Body of pancreas (tissue), 4 donors: ENCODE results near the gene MGP. TPM values are rescaled to one million over a fixed set of nuclear protein-coding genes. Genes with fewer than 3 reads are reported as not detected.

Experiments used
- ATAC-seq: fragments of 150-250 bp; one replicate; pipeline ENCODE4 v1.9.1; 2016
- DNase-seq, 4 donors: peaks; one replicate each; pipeline ENCODE4 v3.0.0-alpha.2; 2019
- H3K27ac ChIP-seq, 4 donors: fragments of 200-600 bp; sonication (generic); 1 replicate in 3 of 4; 2 replicates in 1 of 4; pipeline versions ENCODE4 v1.5.1 to v1.6.1; 2016 to 2019; ENCODE audit warnings: mild to moderate bottlenecking in 1 of 4, mixed read lengths in 1 of 4, moderate library complexity in 1 of 4
- H3K27me3 ChIP-seq, 2 donors: fragments of 200-600 bp; sonication (generic); one replicate each; pipeline ENCODE4 v1.6.0; 2016; ENCODE audit warnings: mild to moderate bottlenecking in 1 of 2
- H3K36me3 ChIP-seq, 2 donors: fragments of 200-600 bp; sonication (generic); replicated peaks in 1 of 2; 2 replicates each; pipeline ENCODE4 v1.5.1; 2016; ENCODE audit warnings: low read depth in 2 of 2; ENCODE audit not compliant: insufficient read depth in 1 of 2
- H3K4me1 ChIP-seq: fragments of 200-600 bp; sonication (generic); one replicate; pipeline ENCODE4 v1.6.0; 2016
- H3K4me3 ChIP-seq, 2 donors: fragments of 200-600 bp; sonication (generic); 1 replicate in 1 of 2; 2 replicates in 1 of 2; pipeline ENCODE4 v1.5.1; 2016 to 2019
- H3K9me3 ChIP-seq, 3 donors: fragments of 200-600 bp; sonication (generic); 1 replicate in 2 of 3; 2 replicates in 1 of 3; pipeline ENCODE4 v1.5.1; 2016
- POLR2A ChIP-seq, 3 donors: fragments of 450-650 bp; IDR thresholded peaks; one replicate each; pipeline ENCODE4 v1.6.1; 2016; ENCODE audit warnings: antibody characterized with exemption in 3 of 3, mild to moderate bottlenecking in 2 of 3
- WGBS, 2 donors: methylation state at CpG; one replicate each; pipeline ENCODE4 v1.1.5; 2017; 5-methylcytosine and 5-hydroxymethylcytosine counted together
- intact Hi-C: fragments of 100-400 bp; cut with DNase I; formaldehyde crosslinking; loops from one replicate; pipeline ENCODE4 v1.15.1; 2023
- total RNA-seq, 2 donors: library from RNA; depleted of rRNA; stranded (reverse); fragments of >200 nt; gene quantifications; one replicate each; pipeline ENCODE4 v1.1.0, GENCODE V29; 2016
- TF ChIP-seq, protein P1 (sequence below), 7 experiments: fragments of 450-650 bp in 4 of 7; fragments of 200-600 bp in 3 of 7; sonication (generic) in 3 of 7; IDR thresholded peaks; one replicate each; pipeline ENCODE4 v1.5.1; 2016 to 2019; ENCODE audit warnings: antibody characterized with exemption in 7 of 7

The MGP gene
- total RNA-seq, 2 donors from 2014 or later = 162 to 228 TPM

DNA sequence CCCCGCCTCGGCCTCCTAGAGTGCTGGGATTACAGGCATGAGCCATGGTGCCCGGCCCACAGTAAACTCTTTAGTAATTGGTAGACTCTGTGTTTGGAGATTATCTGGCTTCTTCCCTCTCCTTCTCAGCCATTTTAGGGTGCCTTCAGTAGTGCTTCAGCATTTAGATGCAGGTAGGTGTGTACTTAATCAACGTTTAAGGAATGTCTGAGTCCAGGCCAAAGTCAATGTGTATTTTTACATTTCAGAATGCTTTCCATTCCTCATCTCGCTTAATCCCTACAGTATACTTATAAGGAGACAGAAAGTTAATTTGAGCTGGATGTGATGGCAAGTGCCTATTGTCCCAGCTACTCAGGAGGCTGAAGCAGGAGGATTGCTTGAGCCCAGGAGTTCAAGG is 20.5 kb upstream of the MGP start:
- no peak for DNase-seq
- no peak for TF ChIP-seq POLR2A (IDR thresholded peaks at IDR 0.05)
- TF ChIP-seq, protein P1, sequence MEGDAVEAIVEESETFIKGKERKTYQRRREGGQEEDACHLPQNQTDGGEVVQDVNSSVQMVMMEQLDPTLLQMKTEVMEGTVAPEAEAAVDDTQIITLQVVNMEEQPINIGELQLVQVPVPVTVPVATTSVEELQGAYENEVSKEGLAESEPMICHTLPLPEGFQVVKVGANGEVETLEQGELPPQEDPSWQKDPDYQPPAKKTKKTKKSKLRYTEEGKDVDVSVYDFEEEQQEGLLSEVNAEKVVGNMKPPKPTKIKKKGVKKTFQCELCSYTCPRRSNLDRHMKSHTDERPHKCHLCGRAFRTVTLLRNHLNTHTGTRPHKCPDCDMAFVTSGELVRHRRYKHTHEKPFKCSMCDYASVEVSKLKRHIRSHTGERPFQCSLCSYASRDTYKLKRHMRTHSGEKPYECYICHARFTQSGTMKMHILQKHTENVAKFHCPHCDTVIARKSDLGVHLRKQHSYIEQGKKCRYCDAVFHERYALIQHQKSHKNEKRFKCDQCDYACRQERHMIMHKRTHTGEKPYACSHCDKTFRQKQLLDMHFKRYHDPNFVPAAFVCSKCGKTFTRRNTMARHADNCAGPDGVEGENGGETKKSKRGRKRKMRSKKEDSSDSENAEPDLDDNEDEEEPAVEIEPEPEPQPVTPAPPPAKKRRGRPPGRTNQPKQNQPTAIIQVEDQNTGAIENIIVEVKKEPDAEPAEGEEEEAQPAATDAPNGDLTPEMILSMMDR (IDR thresholded peaks at IDR 0.05) = no peak
- Histone ChIP-seq H3K4me1 (peaks cover 40% of the 10 kb centered on the region), H3K36me3 (peaks cover 0 to 4% of the 10 kb centered on the region in 2 donors), H3K4me3 (no peak overlapping the region), H3K9me3 (no peaks in the 10 kb centered on the region), H3K27ac (peak overlapping the region in 3 of 4 donors; percentile 38 to 67 (median 59)), H3K27me3 (no peaks in the 10 kb centered on the region)
- no peak for ATAC-seq
- intact Hi-C loops = no loop called here
- WGBS, 2 donors = 66 to 69% methylated on average over 5 of the region's 5 CpGs

DNA sequence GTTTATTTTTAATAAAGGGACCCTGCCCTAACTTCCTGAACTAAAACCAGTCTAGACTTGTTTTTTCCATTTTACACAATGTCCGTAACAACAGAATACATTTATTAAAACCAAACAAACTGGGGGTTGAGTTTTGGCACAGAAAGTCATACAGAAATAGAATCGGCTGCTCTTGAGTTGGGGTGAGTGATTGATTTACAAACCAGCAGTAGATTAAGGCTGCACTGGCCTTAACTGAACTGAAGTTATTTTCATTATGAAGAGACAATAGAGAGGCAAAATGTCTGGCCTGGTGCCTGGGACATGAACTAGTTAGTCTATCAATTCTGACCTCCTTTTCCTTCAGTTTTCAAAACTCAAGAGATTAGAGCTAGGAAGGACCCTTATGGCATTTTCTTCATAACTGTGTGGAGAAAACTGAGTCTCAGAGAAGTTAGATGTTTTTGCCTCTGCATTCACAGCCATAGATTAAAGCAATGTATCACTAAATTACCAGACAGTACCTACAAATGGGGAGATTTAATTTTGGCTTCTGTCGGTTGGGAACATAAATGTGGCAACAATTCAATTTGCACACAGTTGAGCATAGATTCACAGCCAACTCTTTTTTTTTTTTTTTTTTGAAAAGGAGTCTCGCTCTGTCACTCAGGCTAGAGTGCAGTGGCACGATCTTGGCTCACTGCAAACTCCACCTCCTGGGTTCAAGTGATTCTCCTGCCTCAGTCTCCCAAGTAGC is 19.8 kb upstream of the MGP start:
- ATAC-seq = peak; percentile 52
- peaks cover 33% of the 10 kb centered on the region for H3K4me1 ChIP-seq

GRCh38 chr12:14904854-14905253 is 19.2 kb upstream of the MGP start:
- ATAC-seq = peak; percentile 52
- Histone ChIP-seq H3K4me3 (no peak overlapping the region), H3K9me3 (no peaks in the 10 kb centered on the region), H3K4me1 (peaks cover 31% of the 10 kb centered on the region), H3K27ac (peak overlapping the region; percentile 38 to 67 (median 53)), H3K36me3 (peaks cover 0 to 4% of the 10 kb centered on the region in 2 donors), H3K27me3 (no peaks in the 10 kb centered on the region)
- no peak for DNase-seq
- 51 to 53% methylated on average over 8 of the region's 8 CpGs for WGBS, 2 donors
- intact Hi-C loops = no loop called here
- TF ChIP-seq, protein P1 (IDR thresholded peaks at IDR 0.05) = no peak
- no peak for TF ChIP-seq POLR2A (IDR thresholded peaks at IDR 0.05)

More for the DNA sequence above, 19.8 kb upstream of the MGP start:
- Histone ChIP-seq H3K36me3 (peaks cover 0 to 4% of the 10 kb centered on the region in 2 donors), H3K9me3 (no peaks in the 10 kb centered on the region), H3K4me3 (no peak overlapping the region), H3K27me3 (no peaks in the 10 kb centered on the region), H3K27ac (peak overlapping the region; percentile 38 to 67 (median 53))
- intact Hi-C loops = no loop called here
- 13 to 18% methylated on average over 5 of the region's 5 CpGs for WGBS, 2 donors
- TF ChIP-seq, protein P1 (IDR thresholded peaks at IDR 0.05) = no peak
- TF ChIP-seq POLR2A (IDR thresholded peaks at IDR 0.05) = no peak
- DNase-seq = peak in 3 of 4 donors; percentile 21 to 46 (median 36)

- intact Hi-C loops = no loop called here
- Histone ChIP-seq H3K27ac (peak overlapping the region in 2 of 4 donors; percentile 3 to 59), H3K9me3 (no peaks in the 10 kb centered on the region), H3K4me3 (no peak overlapping the region), H3K4me1 (peaks cover 31% of the 10 kb centered on the region), H3K27me3 (no peaks in the 10 kb centered on the region), H3K36me3 (peaks cover 0 to 4% of the 10 kb centered on the region in 2 donors)
- 66 to 76% methylated on average over 5 of the region's 5 CpGs for WGBS, 2 donors
- DNase-seq = no peak
- TF ChIP-seq, protein P1 (IDR thresholded peaks at IDR 0.05) = no peak
- no peak for TF ChIP-seq POLR2A (IDR thresholded peaks at IDR 0.05)
- ATAC-seq = no peak
These were observed 17.9 kb upstream of the MGP start for GRCh38 chr12:14903386-14904098.
